Stimulated activated CD4-positive, alpha-beta T cell treated with anti-CD3 and anti-CD28 coated beads, Interleukin-12 subunit alpha, Interleukin-12 subunit beta, amount 100 ng/mL, for 24 hours (primary cell): Measurements from ENCODE around the gene ABI1.

Source experiments
- DNase-seq, 2 experiments: peaks; one replicate each; pipeline ENCODE4 v3.0.0-alpha.2; 2020; ENCODE audit warnings: low read depth in 2 of 2

The ABI1 gene

DNA sequence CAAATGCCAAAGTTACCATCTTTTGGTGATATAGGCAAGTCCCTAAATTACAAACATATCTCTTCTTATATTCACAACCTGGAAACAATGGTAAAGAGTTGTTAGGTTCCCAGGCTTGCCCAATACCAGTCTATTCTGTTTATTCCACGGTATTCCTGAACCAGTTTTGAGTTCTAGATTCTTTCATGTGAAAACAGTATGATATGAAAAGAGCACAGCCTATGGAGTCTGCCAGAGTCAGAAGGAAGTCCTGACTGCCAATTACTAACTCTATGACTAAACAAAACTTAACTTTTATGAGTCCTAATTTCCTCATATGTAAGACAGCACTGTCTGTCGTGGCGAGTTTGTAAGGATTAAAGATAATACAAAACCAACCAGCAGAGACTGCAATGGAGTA lies 5.6 kb downstream of the ABI1 start:
- no peak for DNase-seq

DNA sequence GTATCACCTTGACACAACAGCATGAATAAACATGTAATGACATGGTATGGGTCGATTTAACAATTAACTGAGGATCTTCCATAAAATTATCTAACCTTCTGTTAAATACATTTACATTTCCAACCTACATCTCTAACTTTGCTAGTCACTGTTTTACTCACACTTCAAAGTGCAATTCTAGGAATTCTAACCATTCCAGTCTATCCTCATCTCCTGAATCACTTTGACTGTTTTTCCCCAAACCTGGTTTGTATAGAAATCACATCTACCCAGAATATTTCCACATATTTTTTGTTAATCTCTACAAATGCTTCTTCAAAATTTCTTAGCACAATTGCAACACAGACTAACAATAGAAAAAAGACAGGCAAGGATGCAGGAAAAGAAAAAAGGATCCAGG lies 6.2 kb downstream of the ABI1 start:
- no peak for DNase-seq

DNA sequence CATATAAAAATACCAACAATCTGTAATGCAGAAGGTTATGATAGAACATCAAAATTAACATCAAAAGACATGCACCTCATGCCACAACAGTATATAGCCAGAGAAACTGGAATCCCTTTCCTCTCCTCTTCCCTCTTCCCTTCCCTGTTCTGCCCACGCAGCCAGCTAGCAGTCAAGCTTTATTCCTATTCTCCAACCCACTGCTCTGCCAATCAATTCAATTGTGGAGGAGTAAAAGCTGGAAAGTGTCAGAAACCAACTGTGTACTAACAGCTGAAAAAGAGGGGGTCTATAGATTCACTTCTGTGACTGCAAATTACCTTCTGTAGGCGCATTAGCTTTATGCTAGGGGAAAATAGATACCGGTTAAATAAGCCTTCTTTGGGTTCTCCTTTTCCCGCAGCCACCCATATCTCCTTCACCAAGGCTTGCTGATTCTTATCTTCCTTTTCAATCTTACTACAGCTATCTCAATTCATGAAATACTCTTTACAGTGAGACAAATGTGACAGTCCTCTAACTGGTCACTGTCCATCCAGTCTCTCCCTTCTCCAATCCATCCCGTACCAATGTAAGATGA lies 16.3 kb downstream of the ABI1 start:
- DNase-seq, result no peak

DNA sequence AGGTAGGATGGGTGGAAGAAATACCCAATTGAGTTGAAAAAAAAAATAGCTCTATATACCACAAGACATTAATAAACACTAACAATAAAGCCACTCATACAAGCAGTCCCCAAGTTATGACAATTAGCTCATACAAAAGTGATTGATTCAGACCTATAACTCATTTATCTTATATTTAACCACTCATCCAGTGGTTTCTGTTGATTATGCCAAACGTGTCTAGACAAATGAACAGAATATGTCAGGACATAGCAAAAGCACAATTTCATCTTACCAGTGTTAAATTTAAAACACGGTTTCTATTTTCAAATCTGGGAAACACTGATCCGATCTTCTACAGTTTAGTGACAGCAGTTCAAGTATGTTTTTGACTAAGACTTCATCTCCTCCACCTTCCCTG lies 17.0 kb downstream of the ABI1 start:
- no peak for DNase-seq

DNA sequence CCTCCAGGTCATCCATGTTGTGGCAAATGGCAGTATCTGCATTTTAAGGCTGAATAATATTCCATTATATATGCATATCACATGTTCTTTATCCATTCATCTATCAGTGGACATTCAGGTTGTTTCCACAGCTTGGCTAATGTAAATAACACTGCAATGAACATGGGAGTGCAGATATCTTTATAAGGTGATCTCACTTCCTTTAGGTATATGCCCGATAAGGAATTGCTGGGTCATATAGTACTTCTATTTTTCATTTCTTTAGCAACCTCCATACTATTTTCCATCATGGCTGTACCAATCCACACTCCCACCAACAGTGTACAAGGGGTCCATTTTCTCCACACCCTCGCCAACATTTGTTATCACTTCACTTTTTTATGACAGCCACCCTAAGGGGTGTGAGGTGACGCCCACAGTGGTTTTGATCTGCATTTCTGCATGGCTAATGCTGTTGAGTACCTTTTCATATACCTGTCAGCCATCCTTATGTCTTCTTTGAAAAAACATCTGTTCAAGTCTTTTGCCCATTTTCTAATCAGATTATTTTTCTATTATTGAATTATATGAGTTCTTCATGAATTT lies 18.9 kb downstream of the ABI1 start:
- no peak for DNase-seq

DNA sequence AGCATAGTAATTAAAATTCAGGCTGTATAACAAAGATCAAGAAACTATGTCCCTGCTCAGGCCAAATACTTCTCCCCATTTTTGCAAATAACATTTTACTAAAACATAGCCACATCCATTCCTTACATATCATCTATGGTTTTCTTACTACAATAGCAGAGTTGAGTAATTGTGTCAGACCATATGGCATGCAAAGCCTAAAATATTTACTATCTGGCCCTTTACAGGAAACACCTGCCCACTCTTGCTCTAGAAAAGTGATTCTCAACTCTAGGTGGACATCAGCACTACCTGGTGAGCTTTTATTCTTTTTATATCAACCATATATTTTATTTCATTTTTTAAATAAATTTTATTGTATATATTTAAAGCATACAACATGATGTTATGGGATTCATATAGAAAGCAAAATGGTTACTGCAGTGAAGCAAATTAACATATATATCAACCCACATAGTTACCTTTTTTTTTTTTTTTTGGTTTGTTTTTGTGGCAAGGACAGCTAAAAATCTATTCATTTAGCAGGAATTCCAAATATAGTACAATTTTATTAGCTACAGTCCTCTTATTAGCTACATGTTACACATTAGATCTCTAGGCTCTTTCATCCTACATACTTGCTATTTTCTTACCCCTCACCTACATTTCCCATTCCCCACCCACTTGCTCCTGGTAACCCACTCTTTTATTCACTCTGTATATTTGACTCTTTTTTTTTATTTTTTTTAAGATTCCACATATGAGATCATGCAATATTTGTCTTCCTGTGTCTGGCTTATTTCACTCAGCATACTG lies 19.6 kb downstream of the ABI1 start:
- DNase-seq, result no peak

DNA sequence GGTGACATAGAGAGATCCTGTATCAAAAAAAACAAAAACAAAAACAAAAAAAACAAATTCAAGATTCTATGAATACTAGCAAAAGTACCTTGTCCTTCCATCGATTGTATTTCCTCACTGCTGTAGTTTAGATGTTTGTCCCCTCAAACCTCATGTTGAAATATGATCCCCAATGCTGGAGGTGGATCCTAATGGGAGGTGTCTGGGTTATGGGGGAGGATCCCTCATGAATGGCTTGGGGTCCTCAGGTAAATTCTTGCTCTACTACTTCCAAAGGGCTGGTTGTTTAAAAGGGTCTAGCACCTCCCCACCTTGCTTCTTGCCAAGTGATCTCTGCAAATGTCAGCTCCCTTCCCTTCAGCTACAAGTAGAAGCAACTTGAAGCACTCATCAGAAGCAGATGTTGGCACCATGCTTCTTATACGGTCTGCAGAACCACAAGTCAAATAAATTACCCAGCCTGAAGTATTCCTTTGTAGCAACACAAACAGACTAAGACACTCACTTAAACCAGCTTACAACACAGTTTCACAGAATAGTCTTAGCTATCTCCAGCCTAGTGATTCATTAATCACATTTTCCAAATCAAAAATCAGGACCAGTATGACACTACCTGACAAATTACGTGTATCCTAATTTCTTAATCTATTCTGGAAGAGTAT lies 20.7 kb downstream of the ABI1 start:
- no peak for DNase-seq

DNA sequence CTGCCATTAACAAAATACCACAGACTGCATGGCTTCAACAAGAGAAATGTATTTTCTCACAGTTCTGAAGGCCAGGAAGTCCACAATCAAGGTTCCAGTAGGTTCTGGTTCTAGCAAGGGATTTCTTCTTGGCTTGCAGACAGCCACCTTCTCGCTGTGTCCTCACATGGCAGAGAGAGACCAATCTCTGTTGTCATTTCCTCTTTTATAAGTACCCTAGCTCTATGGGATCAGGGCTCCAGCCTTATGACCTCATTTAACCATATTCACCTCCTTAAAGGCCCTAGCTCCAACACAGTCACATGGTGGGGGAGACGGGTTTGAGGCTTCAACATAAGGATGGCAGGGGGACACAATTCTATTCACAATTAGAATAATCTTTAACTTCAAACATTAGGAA lies 23.6 kb downstream of the ABI1 start:
- DNase-seq, result no peak

DNA sequence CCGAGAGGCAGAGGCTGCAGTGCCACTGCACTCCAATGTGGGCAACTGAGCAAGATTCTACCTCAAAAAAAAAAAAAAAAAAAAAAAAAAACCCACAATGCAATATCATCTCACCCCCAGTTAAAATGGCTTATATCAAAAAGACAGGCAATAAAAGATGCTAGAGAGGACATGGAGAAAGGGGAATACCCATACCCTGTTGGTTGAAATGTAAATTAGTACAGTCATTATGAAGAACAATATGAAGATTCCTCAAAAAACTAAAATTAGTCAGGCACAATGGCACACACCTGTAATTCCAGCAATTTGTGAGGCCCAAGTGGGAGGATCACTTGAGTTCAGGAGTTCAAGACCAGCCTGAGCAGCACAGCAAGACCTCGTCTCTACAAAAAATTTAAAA lies 25.7 kb downstream of the ABI1 start:
- no peak for DNase-seq

DNA sequence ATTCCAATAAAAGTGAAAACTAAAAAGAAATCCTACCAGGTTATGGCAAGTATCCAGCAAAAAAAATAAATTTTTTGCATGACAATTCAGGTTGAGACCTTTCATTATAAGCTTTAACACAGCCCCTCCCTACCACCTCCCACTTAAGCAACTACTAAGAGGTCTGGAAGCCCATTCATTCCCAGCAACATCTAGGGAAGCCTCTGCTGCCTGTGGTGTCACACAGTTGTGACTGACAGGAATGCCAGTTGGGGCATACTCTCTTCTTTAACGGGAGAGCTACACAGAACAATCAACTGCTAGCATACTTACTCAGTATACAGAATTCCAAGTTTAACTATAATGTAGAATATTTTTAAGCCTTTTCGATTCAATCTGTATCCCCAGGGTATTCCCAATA lies 27.8 kb downstream of the ABI1 start:
- DNase-seq, result no peak

DNA sequence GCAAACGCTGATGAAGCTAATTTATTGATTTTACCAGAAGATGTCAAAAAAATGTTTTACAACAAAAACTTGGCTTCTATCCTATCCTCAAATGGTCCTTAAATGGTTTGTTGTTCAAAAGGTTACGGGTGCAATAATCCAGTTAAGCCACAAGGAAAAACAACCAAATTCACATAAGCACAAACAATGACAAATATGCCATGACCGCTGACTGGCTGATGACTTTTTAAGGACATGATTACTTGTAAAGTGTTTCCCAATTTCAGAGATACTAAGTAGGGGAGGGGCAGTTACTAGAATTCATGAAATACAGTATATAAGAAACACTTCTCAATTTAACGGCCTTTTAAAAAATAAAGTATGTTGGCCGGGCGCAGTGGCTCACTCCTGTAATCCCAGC lies 28.8 kb downstream of the ABI1 start:
- DNase-seq, result no peak

DNA sequence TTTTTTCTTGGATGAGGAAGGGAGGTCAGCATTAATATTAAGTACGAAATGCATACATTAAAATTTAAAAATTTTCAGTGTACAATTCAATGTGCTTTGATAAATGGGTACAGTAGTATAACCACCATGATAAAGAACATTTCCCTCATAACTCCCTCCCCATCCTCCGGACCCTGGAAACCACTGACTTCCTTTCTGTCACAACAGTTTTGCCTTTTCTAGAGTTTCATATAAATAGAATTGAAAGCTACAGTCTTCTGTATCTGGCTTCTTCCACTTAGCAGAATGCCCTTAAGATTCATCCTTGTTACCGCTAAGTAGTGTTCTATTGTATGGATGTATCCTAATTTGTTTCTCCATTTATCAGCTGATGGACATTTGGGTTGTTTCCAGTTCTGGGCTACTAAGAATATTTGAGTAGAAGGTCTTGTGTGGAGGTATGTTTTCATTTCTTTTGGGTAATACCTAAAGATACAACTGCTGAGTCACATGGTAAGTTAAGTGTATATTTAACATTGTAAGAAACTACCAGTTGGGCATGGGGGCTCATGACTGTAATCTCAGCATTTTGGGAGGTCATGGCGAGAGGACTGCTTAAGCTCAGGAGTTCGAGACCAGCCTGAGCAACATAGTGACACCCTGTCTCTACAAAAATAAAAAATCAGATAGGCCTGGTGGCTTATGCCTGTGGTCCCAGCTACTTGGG lies 30.8 kb downstream of the ABI1 start:
- no peak for DNase-seq

DNA sequence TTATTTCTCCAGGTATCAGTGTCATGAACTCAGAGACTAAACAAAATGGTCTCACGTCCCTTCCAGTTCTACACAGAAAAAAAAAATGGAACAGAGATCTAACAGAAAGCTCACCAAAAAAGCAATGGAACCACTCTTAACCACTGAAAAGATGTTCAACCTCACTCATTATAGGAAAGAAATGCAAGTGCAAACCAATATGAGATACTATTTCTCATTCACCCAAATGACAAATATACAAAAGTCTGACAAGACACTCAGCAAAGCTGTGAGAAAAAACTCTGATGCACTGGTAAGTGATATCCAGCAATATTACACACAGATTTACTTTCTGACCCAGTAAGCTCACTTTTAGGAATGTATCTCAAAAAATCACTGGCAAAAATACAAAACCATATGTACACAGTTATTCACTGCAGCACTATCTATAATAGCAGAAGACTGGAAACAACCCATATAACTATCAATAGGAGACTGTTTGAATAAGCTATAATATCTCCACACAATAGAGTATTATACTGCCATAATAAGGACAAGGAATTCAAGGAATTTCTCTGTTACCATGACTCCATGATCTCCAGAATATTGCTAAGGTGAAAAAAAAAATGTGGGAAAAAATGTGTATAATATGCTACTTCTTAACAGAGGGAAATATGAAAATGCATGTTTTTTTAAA lies 36.6 kb downstream of the ABI1 start:
- no peak for DNase-seq

DNA sequence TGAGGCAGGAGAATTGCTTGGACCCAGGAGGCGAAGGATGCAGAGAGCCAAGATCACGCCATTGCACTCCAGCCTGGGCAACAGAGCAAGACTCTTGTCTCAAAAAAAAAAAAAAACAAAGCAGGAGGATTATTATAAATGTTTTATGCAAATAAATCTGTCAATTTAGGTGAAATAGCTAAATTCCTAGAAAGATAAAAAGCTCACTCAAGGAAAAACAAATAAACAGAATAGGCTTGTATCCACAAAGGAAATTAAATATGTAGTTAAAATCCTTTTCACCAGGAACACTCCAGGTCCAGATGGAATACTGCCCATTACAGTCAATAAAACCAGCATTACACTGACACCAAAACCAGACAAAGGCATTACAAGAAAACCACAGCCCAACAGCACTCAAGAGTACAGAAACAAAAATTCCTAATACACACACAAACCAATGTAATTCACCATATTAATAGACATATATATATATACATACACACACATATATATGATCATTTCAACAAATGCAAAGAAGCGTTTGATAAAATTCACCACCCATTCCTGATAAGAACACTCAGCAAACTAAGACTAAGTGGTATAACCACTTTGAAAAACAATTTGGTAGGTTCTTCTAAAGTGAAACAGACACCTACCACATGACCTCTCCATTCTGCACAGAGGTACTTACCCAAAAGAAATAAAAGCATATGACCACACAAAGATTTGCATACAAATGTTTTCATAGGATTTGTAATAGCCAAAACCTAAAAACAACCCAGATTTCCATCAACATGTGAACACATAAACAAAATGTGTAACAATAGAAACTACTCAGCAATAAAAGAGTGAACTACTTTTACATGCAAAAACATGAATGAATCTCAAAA lies 38.8 kb downstream of the ABI1 start:
- no peak for DNase-seq

DNA sequence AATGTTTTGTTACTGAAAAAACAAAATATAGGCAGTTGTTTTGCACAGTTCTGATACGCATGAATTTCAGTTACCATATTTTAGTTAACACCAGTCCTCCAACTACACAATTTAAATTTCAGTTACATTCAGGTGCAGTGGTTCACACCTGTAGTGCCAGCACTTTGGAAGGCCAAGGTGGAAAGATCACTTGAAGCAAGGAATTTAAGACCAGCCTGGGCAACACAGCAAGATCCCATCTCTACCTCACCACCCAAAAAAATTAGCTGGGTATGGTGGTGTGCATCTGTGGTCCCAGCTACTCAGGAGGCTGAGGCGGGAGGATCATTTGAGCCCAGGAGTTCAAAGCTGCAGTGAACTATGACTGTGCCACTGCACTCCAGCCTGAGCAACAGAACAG lies 45.3 kb downstream of the ABI1 start:
- DNase-seq, result no peak

DNA sequence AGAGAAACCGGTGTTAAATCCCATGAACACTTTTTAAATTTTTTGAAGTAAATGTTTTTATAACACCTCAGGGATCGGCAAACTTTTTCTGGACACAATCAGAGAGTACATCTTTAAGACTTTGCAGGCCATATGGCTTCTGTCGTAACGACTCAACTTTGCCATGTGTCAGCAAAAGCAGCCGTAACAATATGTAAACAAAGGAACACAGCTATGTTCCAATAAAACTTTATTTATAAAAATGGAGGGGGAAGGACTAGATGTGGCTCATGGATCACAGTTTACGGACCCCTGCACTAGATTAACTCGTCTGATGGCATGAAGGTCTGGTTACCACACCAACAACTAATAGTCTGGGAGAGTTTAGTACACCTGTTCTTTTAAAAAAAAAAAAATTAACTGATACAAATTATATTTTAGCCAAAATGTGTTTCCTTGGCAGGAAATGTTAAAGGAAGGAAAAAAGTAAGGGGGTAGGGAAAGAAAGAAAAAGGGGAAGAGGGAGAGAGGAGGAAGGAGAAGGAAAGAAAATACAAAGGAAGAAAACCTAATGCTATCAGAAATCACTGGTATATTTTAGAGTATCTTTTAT lies 50.2 kb downstream of the ABI1 start:
- no peak for DNase-seq

DNA sequence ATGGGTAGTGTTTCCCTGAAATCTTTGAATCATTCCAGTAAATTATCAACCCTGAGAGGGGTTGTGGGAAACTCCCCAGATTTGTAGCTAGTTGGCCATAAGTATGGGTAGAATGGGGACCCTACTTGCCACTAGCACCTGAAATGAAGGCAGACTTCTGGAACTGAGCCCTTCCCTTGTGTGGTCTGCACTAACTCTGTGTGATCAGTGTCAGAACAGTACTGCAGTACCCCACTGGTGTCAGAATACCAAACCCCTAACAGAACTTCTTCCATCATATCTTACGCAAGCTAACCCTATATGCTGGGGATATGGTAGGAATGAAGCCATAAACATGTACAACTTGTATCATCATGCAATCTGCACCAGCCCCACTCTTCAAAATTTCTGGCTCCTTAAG lies 50.8 kb downstream of the ABI1 start:
- DNase-seq, result no peak

DNA sequence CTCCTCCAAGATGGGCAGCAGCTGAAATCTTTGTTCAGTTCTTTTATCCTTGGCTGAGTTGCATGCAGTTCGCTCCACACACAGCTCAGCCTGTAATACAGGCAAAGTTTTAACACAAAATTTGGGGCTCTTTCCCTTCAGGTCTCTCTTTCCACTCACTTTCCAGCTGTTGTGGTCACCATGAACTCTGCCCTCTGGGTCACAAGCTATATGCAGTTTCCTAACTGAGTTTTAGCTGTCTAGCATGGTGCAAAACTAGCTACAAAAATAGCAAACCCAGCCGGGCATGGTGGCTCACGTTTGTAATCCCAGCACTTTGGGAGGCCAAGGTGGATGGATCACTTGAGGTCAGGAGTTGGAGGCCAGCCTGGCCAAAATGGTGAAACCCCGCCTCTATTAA lies 53.2 kb downstream of the ABI1 start:
- DNase-seq, result no peak

DNA sequence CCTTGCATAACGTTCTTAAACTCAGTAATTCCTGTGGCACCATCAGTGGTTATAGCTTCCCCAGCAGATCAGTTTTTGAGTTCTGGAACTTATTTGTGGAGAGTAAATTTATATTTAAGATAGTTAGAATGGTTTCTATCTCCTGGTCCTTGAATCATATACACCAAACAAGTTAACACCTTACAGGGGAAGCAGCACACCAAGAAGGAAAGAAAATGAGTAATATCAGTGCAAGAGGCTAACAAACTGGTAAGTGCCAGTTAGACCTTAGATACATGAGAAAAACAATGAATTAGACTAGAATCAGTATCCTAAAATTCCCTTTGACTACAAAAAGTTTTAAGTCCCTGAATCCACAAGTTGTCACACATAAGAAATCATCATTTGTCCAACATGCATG lies 54.2 kb downstream of the ABI1 start:
- no peak for DNase-seq

DNA sequence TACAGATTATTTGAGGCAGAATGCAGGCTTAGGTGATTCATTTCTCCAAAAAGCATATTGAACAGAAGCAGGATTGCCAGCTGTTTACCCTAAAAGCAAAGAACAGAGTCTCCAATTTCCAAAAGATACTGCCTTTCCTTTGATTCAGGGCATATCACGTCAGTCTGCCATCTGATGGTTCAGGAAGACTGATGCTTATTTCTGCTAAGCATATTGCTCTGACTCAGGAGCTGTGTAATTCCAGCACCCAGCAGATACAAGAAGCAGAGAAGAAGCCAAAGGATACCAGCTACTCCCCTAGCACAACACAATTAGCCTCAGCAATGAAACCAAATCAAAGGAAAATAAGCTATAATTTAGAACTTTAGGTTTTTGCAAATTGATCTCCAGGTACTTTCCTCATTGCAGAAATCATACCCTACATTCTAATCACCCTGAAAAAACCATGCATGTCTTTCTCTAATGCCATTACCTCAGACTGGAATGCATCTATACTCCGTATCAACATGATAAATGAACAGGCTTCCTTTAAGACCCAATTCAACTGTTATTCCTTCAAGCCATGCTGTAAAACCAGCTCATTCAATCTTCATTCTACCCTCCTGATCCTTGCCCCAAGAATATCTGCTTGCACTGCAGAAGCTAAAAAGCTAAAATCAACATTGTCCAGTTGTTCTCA lies 55.1 kb downstream of the ABI1 start:
- DNase-seq, result no peak
